ENCODE measurements around the gene C1QTNF9B.
A peak's percentile ranks its signal among the peaks of the same experiment; 100 is the strongest.
"Not testable (repeated sequence)": the region's sequence is repeated elsewhere in the genome, so short reads cannot be mapped to it uniquely, and the experiment has no call there.

C1QTNF9B gene

DNA sequence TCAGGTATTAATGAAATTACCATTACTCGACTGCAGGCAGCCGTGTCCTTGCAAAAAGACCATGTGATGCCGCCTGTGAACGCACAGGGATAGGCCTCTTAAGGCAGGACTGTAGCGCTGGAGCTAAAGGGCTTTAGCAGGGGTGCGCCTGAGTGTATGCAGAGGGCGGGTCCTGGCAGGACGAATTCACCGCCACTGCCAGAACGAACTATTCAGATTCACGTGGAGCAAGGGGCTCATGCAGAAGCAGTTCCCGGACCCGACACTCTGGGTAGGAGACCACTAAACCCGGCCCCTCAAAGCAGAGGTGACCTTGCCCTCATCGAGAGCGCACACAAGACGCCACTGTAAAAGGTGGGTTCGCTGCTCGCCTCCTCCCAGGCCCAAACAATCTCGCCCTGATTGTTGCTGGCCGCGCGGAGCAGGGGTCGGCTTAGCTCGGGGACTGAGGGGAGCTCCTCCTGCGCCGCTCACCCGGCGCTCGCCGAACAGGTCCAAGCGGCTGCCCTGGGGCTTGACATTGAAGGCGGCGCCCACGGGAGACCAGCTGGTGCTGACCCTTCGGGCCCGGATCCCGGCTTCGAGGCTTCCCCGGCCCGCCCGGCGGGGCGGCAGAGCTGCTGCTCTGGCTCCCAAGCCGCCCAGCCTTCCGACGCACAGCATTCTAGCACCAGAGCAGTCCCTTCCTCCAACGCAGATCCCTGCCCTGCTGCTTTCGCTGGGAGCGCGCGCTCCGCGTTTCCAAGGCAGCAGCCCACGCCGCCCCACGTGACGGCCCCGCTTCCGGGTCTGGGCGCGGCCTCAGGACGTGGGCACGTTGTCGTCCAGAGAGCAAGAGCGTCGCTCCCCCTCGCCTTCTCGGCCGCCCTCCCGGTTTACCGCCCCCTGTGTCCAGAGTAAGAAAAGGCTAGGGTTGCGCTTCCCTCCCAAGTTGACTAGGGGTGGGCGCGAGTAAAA, 8.4 kb downstream of the C1QTNF9B start, which contains the start of gene MIPEP:
Gene MIPEP (minus strand): TSS at position 743 of the 957 bp plus-strand sequence. CDS start 80 bp downstream, at position 663.
- DNase-seq = peak; percentile 96
- Histone ChIP-seq H3K9me3 (no peaks in the 10 kb centered on the region), H3K4me1 (no peaks in the 10 kb centered on the region), H3K27me3 (no peaks in the 10 kb centered on the region), H3K36me3 (peaks cover 7% of the 10 kb centered on the region), H3K4me3 (ENCODE audit: low read depth, low read length) (peak within 1 kb of the TSS; percentile 80)
- TF ChIP-seq, protein P1, sequence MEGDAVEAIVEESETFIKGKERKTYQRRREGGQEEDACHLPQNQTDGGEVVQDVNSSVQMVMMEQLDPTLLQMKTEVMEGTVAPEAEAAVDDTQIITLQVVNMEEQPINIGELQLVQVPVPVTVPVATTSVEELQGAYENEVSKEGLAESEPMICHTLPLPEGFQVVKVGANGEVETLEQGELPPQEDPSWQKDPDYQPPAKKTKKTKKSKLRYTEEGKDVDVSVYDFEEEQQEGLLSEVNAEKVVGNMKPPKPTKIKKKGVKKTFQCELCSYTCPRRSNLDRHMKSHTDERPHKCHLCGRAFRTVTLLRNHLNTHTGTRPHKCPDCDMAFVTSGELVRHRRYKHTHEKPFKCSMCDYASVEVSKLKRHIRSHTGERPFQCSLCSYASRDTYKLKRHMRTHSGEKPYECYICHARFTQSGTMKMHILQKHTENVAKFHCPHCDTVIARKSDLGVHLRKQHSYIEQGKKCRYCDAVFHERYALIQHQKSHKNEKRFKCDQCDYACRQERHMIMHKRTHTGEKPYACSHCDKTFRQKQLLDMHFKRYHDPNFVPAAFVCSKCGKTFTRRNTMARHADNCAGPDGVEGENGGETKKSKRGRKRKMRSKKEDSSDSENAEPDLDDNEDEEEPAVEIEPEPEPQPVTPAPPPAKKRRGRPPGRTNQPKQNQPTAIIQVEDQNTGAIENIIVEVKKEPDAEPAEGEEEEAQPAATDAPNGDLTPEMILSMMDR (IDR thresholded peaks at IDR 0.05; ENCODE audit: low read depth, low read length) = peak; percentile 70

DNA sequence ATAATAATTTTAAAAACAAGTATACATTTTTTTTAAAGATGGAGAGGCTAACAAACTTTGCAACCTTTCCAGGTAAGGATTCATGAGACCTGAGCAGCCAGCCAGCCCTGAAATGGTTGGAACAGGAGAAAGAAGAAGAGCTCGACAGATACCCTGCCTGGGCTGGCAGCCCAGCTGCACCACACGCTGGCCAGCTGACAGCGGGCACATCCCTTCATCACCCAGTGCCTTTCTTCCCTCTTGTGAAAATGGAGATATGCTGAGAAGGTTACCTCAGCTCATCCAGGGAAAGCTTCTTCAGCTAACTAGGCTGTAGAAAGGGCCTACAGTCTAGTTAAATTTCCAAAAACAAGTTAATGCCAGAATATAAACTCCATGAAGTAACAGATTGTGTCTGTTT, 12.9 kb downstream of the C1QTNF9B start:
- H3K9me3 ChIP-seq; DNase-seq; H3K27me3 ChIP-seq; H3K36me3 ChIP-seq; H3K4me1 ChIP-seq; H3K4me3 ChIP-seq (ENCODE audit: low read depth, low read length): not testable (repeated sequence)

DNA sequence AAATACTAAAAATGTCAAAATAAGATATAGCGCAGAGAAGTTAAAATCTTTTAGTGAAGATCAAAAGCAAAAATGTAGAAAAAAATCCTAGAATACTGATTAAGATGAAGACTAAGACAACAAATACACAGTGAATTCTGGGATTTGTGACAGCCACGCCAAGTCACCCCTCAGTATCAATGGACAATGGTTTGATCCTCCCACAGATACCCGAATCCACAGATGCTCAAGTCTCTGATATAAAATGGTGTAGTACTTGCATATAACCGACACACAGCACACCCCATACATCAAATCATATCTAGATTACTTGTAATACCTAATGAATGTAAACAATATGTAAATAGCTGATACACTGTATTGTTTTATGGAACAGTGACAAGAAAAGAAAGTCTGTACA, 14.0 kb downstream of the C1QTNF9B start:
- Histone ChIP-seq H3K36me3 (peaks cover 7% of the 10 kb centered on the region), H3K9me3 (no peaks in the 10 kb centered on the region), H3K4me3 (ENCODE audit: low read depth, low read length) (no peak overlapping the region), H3K27me3 (no peaks in the 10 kb centered on the region), H3K4me1 (no peaks in the 10 kb centered on the region)
- TF ChIP-seq, protein P1 (IDR thresholded peaks at IDR 0.05; ENCODE audit: low read depth, low read length) = no peak
- no peak for DNase-seq

DNA sequence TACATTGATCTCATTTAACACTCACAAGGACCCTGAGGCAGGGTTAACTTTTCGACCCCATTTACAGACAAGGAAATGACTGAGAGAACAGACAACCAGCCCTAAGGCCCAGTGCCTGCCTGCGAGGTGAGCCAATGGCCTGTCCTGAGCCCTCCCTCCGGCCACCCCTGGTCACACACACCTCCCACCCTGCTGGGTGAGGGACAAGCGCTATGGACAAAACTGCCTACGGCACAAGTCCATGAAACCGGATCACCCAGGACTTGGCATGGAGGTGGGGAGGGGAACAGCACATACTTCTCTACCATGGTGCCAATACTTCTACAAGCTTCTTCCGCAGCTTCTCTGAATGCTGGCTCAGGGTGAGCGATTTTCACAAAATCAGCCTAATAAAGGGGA, 15.9 kb downstream of the C1QTNF9B start:
- not testable (repeated sequence) for H3K4me3 ChIP-seq (ENCODE audit: low read depth, low read length); H3K4me1 ChIP-seq; DNase-seq; H3K27me3 ChIP-seq; H3K36me3 ChIP-seq; H3K9me3 ChIP-seq

DNA sequence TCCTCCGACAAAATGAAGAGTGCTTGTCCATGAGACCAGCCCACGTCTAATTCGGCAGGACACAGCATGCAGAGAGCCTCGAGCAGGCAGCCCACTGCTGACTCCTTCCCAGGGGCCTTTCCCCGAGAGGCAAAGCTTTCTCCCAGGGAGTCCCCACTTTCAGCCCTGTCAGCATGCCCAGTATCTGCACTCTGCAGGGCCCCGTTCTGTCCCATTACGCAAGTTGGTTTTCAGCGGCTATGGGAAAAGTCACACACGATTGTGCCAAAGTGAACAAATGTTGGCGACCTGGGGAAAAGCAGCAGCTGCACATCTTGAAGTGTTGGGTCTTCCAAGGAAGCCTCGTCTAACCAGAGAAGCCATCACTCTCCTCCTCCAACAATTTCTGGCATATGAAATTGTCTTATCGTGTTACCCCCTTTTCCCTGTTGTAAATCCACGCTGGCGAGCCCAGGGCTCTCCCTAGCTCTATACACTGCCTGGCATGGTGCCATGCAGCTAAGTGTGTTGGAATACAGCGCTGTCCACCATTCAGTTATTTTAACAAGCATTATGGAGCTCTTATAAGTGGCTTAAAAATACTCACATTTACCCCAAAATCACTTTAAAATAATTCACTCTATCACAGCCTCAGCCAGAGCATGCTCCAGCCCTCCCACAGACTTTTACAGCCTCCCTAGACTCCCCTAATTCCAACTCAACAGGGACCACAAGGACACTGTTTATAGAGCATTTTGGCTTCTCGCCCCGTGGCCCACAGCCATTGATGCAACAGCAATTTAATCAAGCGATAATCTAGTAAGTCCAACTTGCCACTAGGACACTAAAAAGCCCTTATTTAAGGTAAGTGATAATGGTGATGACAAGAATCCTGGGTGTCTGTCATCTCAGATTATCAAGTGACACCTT, 16.6 kb downstream of the C1QTNF9B start:
- not testable (repeated sequence) for H3K27me3 ChIP-seq; H3K4me3 ChIP-seq (ENCODE audit: low read depth, low read length); DNase-seq; H3K36me3 ChIP-seq; H3K9me3 ChIP-seq; H3K4me1 ChIP-seq

DNA sequence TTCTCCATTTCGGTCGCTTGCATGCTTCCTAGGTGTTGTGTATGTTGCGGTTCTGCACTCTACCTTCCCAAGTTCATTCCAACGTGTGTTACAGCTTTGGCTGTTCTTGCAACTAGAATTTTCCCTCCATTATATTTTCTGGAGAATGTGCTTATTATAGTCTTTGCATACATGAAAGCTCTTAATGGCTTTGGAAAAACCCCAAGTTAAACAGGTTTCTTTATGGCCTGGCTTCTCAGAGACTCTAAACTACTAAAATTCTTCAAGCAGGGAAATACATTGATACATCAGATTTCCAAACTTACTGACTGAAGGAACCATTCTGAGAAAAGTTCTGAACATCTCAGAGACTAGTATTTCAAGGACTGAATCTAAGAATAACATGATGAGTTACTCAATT, 20.0 kb downstream of the C1QTNF9B start:
- no peak overlapping the region for H3K4me3 ChIP-seq (ENCODE audit: low read depth, low read length)
- H3K27me3 ChIP-seq = no peaks in the 10 kb centered on the region
- no peaks in the 10 kb centered on the region for H3K4me1 ChIP-seq
- TF ChIP-seq, protein P1 (IDR thresholded peaks at IDR 0.05; ENCODE audit: low read depth, low read length) = no peak
- H3K36me3 ChIP-seq = no peaks in the 10 kb centered on the region; the same call in 1 of the 2 replicates
- no peak for DNase-seq
- no peaks in the 10 kb centered on the region for H3K9me3 ChIP-seq

DNA sequence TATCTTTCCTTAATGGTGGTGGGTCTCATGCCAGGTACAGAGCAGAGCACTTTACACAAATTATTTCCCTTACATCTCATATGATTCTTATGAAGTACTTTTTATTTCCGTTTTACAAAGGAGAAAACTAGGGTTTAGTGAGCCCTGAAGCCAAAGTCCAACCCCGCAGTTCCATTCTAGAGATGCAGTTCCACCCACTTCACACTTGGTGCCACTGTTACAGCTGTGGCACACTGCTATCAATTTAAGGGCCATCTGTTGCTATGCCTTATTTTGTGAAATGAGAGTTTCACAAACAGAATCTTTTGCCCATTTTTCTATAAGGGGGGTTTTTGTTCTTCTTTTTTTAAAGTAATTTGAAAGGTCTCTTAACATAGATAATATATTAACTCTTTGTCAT, 21.0 kb downstream of the C1QTNF9B start:
- Histone ChIP-seq H3K4me1 (no peaks in the 10 kb centered on the region), H3K9me3 (no peaks in the 10 kb centered on the region), H3K27me3 (no peaks in the 10 kb centered on the region), H3K36me3 (no peaks in the 10 kb centered on the region; the same call in 1 of the 2 replicates), H3K4me3 (ENCODE audit: low read depth, low read length) (no peak overlapping the region)
- TF ChIP-seq, protein P1 (IDR thresholded peaks at IDR 0.05; ENCODE audit: low read depth, low read length) = peak; percentile 68
- no peak for DNase-seq
